Coronary artery (tissue), 2 donors: ENCODE data around the gene CCDC40.
"Not testable (repeated sequence)": the region's sequence is repeated elsewhere in the genome, so short reads cannot be mapped to it uniquely, and the experiment has no call there.

Experiments
- DNase-seq: peaks from one replicate; pipeline ENCODE4 v3.0.0-alpha.2; 2017; ENCODE audit warnings: low spot score
- H3K27ac ChIP-seq, 2 donors: fragments of 200-600 bp; sonication (generic); one replicate each; pipeline ENCODE4 v1.5.1; 2016 to 2019
- H3K4me3 ChIP-seq: fragments of 200-600 bp; sonication (generic); 2 replicates; pipeline ENCODE4 v1.5.1; 2016; ENCODE audit warnings: mild to moderate bottlenecking, moderate library complexity
- CTCF ChIP-seq: fragments of 200-600 bp; sonication (generic); IDR thresholded peaks from one replicate; pipeline ENCODE4 v1.5.1; 2019; ENCODE audit warnings: antibody characterized with exemption

The CCDC40 gene

GRCh38 chr17:80043963-80044362 is 7.5 kb downstream of the CCDC40 start:
- Histone ChIP-seq H3K27ac (no peak overlapping the region), H3K4me3 (no peak overlapping the region)
- TF ChIP-seq CTCF, result no peak
- DNase-seq, result no peak

- no peak overlapping the region for H3K4me3 ChIP-seq
- no peak for TF ChIP-seq CTCF
- no peak for DNase-seq
These were observed 9.3 kb downstream of the CCDC40 start for GRCh38 chr17:80045703-80046102.

GRCh38 chr17:80046709-80047108 is 10.3 kb downstream of the CCDC40 start:
- not testable (repeated sequence) for H3K27ac ChIP-seq, H3K4me3 ChIP-seq, DNase-seq

More at GRCh38 chr17:80045703-80046102, 9.3 kb downstream of the CCDC40 start:
- H3K27ac ChIP-seq, result no peak overlapping the region

GRCh38 chr17:80047176-80047575 is 10.7 kb downstream of the CCDC40 start:
- TF ChIP-seq CTCF, result no peak
- Histone ChIP-seq H3K27ac (no peak overlapping the region), H3K4me3 (no peak overlapping the region)
- no peak for DNase-seq

GRCh38 chr17:80049986-80050385 is 13.5 kb downstream of the CCDC40 start:
- TF ChIP-seq CTCF, result no peak
- Histone ChIP-seq H3K4me3 (no peak overlapping the region), H3K27ac (no peak overlapping the region)
- no peak for DNase-seq

GRCh38 chr17:80050706-80051105 is 14.3 kb downstream of the CCDC40 start:
- no peak overlapping the region for H3K4me3 ChIP-seq
- H3K27ac ChIP-seq, result no peak overlapping the region
- no peak for DNase-seq
- TF ChIP-seq CTCF, result no peak

- TF ChIP-seq CTCF, result no peak
- no peak overlapping the region for H3K4me3 ChIP-seq
- no peak for DNase-seq
- H3K27ac ChIP-seq, result no peak overlapping the region
These were observed 15.2 kb downstream of the CCDC40 start for GRCh38 chr17:80051681-80052080.

GRCh38 chr17:80053102-80053501 is 16.7 kb downstream of the CCDC40 start:
- DNase-seq, result no peak
- no peak for TF ChIP-seq CTCF
- Histone ChIP-seq H3K27ac (no peak overlapping the region), H3K4me3 (no peak overlapping the region)
